Panc1 (cell line): ENCODE measurements around the gene UGGT2. TPM values are rescaled to one million over a fixed set of nuclear protein-coding genes. Genes with fewer than 3 reads are reported as not detected.

Experiments
- ATAC-seq: fragments of 200-7000 bp; cut with Tn5 transposase; 2 replicates; pipeline ENCODE4 v1.9.1; 2020; ENCODE audit warnings: mild to moderate bottlenecking, moderate library complexity
- BruUV-seq: library from RNA; stranded (reverse); fragments of 400-500 nt; replicated peaks from 2 replicates; lab custom pipeline; 2021; lab: Mats Ljungman, UMichigan
- CTCF ChIA-PET: fragments of 300-600 bp; sonication (Branson Sonifier 250); formaldehyde crosslinking; loops from one replicate; lab custom pipeline; 2022; ENCODE audit warnings: antibody characterized with exemption; lab: Charles Lee
- POLR2A ChIA-PET: fragments of 300-600 bp; sonication (Branson Sonifier 250); formaldehyde crosslinking; loops from one replicate; lab custom pipeline; 2022; ENCODE audit warnings: antibody characterized with exemption; lab: Charles Lee
- DNase-seq: peaks from one replicate; pipeline ENCODE4 v3.0.0-alpha.2; 2010; ENCODE audit warnings: low read depth, low spot score
- H3K27ac ChIP-seq: 2 replicates; pipeline ENCODE4 v1.5.1; 2011; ENCODE audit warnings: mild to moderate bottlenecking, low read length, inconsistent platforms
- H3K27me3 ChIP-seq: fragments of 200-500 bp; sonication (Bioruptor generic); 2 replicates; pipeline ENCODE4 v1.6.0; 2014; ENCODE audit warnings: low read length, inconsistent platforms; ENCODE audit not compliant: control insufficient read depth, insufficient read depth
- H3K36me3 ChIP-seq: fragments of 200-500 bp; sonication (Bioruptor generic); 2 replicates; pipeline ENCODE4 v1.5.1; 2014; ENCODE audit warnings: inconsistent platforms, mild to moderate bottlenecking, low read length, moderate library complexity; ENCODE audit not compliant: control insufficient read depth, insufficient read depth
- H3K4me1 ChIP-seq: 2 replicates; pipeline ENCODE4 v1.5.1; 2011; ENCODE audit warnings: inconsistent platforms, mild to moderate bottlenecking, low read length, moderate library complexity; ENCODE audit not compliant: control insufficient read depth, insufficient read depth
- H3K4me3 ChIP-seq, 2 experiments: 2 replicates each; pipeline ENCODE4 v1.5.1; 2011 to 2012; ENCODE audit warnings: low read depth in 2 of 2, low read length in 2 of 2, mild to moderate bottlenecking in 2 of 2, inconsistent platforms in 1 of 2, moderate library complexity in 1 of 2
- H3K9me3 ChIP-seq: fragments of 200-500 bp; sonication (Bioruptor generic); 2 replicates; pipeline ENCODE4 v1.5.1; 2014; ENCODE audit warnings: low read depth, mild to moderate bottlenecking, inconsistent platforms, low read length, moderate library complexity; ENCODE audit not compliant: control insufficient read depth, insufficient read depth
- CTCF ChIP-seq: fragments of 450-650 bp; IDR thresholded peaks from 2 replicates; pipeline ENCODE4 v1.5.1; 2017; ENCODE audit warnings: mild to moderate bottlenecking
- POLR2AphosphoS5 ChIP-seq: IDR thresholded peaks from 2 replicates; pipeline ENCODE4 v1.6.1; 2012; ENCODE audit warnings: mild to moderate bottlenecking, low read depth, low read length, moderate library complexity
- REST ChIP-seq, 2 experiments: IDR thresholded peaks; 2 replicates each; pipeline ENCODE4 v1.6.1; 2011 to 2012; ENCODE audit warnings: low read depth in 2 of 2, control low read depth in 1 of 2, low read length in 1 of 2, mild to moderate bottlenecking in 1 of 2, moderate library complexity in 1 of 2; ENCODE audit not compliant: insufficient read depth in 1 of 2
- SIN3A ChIP-seq: IDR thresholded peaks from 2 replicates; pipeline ENCODE4 v1.6.1; 2012; ENCODE audit warnings: low read depth, mild to moderate bottlenecking, low read length, moderate library complexity, borderline replicate concordance; ENCODE audit not compliant: insufficient read depth
- TCF7L2 ChIP-seq: IDR thresholded peaks from 2 replicates; pipeline ENCODE4 v1.6.1; 2011; ENCODE audit warnings: mild to moderate bottlenecking, low read depth, low read length, inconsistent platforms
- in situ Hi-C: cut with HindIII; loops from 2 replicates; pipeline ENCODE4 v1.10.0; 2016; ENCODE audit warnings: low sequenced_read_pairs, low pct_unique_long_range_greater_than_20kb
- intact Hi-C: fragments of 100-400 bp; cut with micrococcal nuclease; formaldehyde crosslinking; loops from one replicate; pipeline ENCODE4 v1.10.0; 2022; ENCODE audit not compliant: unreplicated experiment
- total RNA-seq: library from RNA; stranded (reverse); gene quantifications from one replicate; pipeline ENCODE4 v1.2.1, GENCODE V29; 2021; ENCODE audit not compliant: unreplicated experiment

Gene UGGT2
- total RNA-seq, 1 experiment from 2014 or later = 22.9 TPM

GRCh38 chr13:96044238-96044637 lies 9.0 kb downstream of the UGGT2 start:
- DNase-seq (no peak), ATAC-seq (no peak)
- Histone ChIP-seq H3K4me3 (no peak overlapping the region), H3K9me3 (no peaks in the 10 kb centered on the region), H3K27ac (no peak overlapping the region), H3K27me3 (no peaks in the 10 kb centered on the region), H3K4me1 (no peaks in the 10 kb centered on the region), H3K36me3 (no peaks in the 10 kb centered on the region)
- ChIA-PET CTCF (no interaction called here), POLR2A (no interaction called here)
- TF ChIP-seq REST (IDR thresholded peaks at IDR 0.05; ENCODE audit: insufficient read depth in 1 of 2, low read depth in 2 of 2, low read length in 1 of 2) (no peak), POLR2AphosphoS5 (no peak), SIN3A (no peak), CTCF (no peak), TCF7L2 (no peak)
- no TSS peak for BruUV-seq
- intact Hi-C loops (no loop called here), in situ Hi-C loops (no loop called here)

GRCh38 chr13:96041326-96042110 lies 11.7 kb downstream of the UGGT2 start:
- intact Hi-C loops (no loop called here), in situ Hi-C loops (no loop called here)
- no TSS peak for BruUV-seq
- Histone ChIP-seq H3K27me3 (no peaks in the 10 kb centered on the region), H3K9me3 (no peaks in the 10 kb centered on the region), H3K27ac (no peak overlapping the region), H3K4me3 (no peak overlapping the region), H3K4me1 (no peaks in the 10 kb centered on the region), H3K36me3 (no peaks in the 10 kb centered on the region)
- no peak for DNase-seq
- no peak for TF ChIP-seq TCF7L2
- no peak for TF ChIP-seq SIN3A
- no peak for TF ChIP-seq POLR2AphosphoS5
- TF ChIP-seq REST (IDR thresholded peaks at IDR 0.05; ENCODE audit: insufficient read depth in 1 of 2, low read depth in 2 of 2, low read length in 1 of 2) = no peak
- no peak for TF ChIP-seq CTCF
- ChIA-PET POLR2A (no interaction called here), CTCF (no interaction called here)
- no peak for ATAC-seq
